ENCODE data around the gene NLRP12. TPM values are rescaled to one million over a fixed set of nuclear protein-coding genes. Genes with fewer than 3 reads are reported as not detected.

Gene NLRP12
- polyA plus RNA-seq (2013, experiment 1 of 2) = 0.03 TPM
- polyA plus RNA-seq (2013, experiment 2 of 2) = 0.01 TPM

- no CpG with 5 or more reads among the region's 14 CpGs for WGBS, 2 donors (ENCODE audit: extremely low coverage in 2 of 2, insufficient read length in 2 of 2, insufficient replicate concordance in 1 of 2)
- Histone ChIP-seq H2BK5ac (ENCODE audit: low read length) (no peak within 1 kb of the TSS), H3K23ac (ENCODE audit: low read depth, low read length, poor library complexity) (no peak within 1 kb of the TSS), H3K18ac (ENCODE audit: low read length) (peak within 1 kb of the TSS; percentile 81), H3K4me2 (ENCODE audit: insufficient read depth, low read length, poor library complexity, severe bottlenecking) (no peak within 1 kb of the TSS), H4K91ac (ENCODE audit: low read depth, low read length, poor library complexity) (no peak within 1 kb of the TSS), H3K79me1 (ENCODE audit: low read depth, low read length) (no peaks in the 10 kb centered on the region), H3K4ac (ENCODE audit: low read length) (no peak within 1 kb of the TSS), H3K9me3 (replicated peaks in 1 of 2; ENCODE audit: control insufficient read depth in 2 of 2, insufficient read depth in 1 of 2, low read depth in 1 of 2, low read length in 2 of 2) (no peaks in the 10 kb centered on the region), H2BK120ac (ENCODE audit: low read depth, low read length) (no peak within 1 kb of the TSS), H3K9ac (ENCODE audit: low read depth, low read length, poor library complexity) (no peak within 1 kb of the TSS), H3K14ac (ENCODE audit: low read length) (no peak within 1 kb of the TSS), H2AFZ (ENCODE audit: low read length) (peak within 1 kb of the TSS; percentile 4), H2BK12ac (ENCODE audit: low read length) (peak within 1 kb of the TSS; percentile 75), H3K4me1 (ENCODE audit: control insufficient read depth in 2 of 2, insufficient read depth in 1 of 2, low read depth in 1 of 2, low read length in 2 of 2) (no peaks in the 10 kb centered on the region), H3K27ac (replicated peaks; ENCODE audit: low read length) (no peak within 1 kb of the TSS), H3K36me3 (replicated peaks in 1 of 2; ENCODE audit: control insufficient read depth in 2 of 2, insufficient read depth in 2 of 2, low read length in 2 of 2) (no peaks in the 10 kb centered on the region), H3K27me3 (ENCODE audit: control insufficient read depth in 3 of 3, insufficient read depth in 3 of 3, low read depth in 1 of 3, low read length in 3 of 3) (no peaks in the 10 kb centered on the region), H4K8ac (ENCODE audit: low read depth, low read length) (no peak within 1 kb of the TSS), H2AK5ac (ENCODE audit: low read depth, low read length) (peak within 1 kb of the TSS; percentile 74), H3K4me3 (ENCODE audit: low read length in 2 of 2) (no peak within 1 kb of the TSS), H2BK15ac (ENCODE audit: low read length) (no peak within 1 kb of the TSS)
- DNase-seq (ENCODE audit: low spot score) = no peak
These were observed at the start of gene NLRP12 for GRCh38 chr19:53824134-53824611. NLRP12 (minus strand) TSS chr19:53824314; CDS start chr19:53824174, 140 bp downstream.

DNA sequence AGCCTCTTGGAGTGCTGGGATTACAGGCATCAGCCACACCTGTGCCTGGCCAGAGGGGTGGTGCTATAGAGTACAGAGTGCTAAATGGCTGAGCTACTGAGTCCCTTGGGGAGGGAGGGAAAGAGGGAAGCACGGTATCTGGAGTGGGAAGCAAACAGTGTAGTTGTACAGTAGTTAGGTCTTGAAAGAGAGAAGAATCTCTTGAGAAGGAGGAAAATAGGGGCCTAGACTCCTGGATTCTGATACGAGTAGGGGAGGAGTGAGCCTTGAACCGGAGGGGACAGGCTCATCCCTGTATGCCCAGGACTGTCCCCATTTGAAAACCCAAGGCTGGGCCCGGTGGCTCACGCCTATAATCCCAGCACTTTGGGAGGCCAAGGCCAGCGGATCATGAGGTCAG is 48.6 kb upstream of the NLRP12 start:
- no peak overlapping the region for H2BK5ac ChIP-seq (ENCODE audit: low read length)
- H4K91ac ChIP-seq (ENCODE audit: low read depth, low read length, poor library complexity) = no peak overlapping the region
- H3K4ac ChIP-seq (ENCODE audit: low read length) = no peak overlapping the region
- no peak overlapping the region for H3K9ac ChIP-seq (ENCODE audit: low read depth, low read length, poor library complexity)
- H3K4me1 ChIP-seq (ENCODE audit: control insufficient read depth in 2 of 2, insufficient read depth in 1 of 2, low read depth in 1 of 2, low read length in 2 of 2) = peaks cover 2 to 6% of the 10 kb centered on the region in 2 donors
- no peak overlapping the region for H3K4me3 ChIP-seq (ENCODE audit: low read length in 2 of 2)
- H2BK120ac ChIP-seq (ENCODE audit: low read depth, low read length) = no peak overlapping the region
- H3K27ac ChIP-seq (replicated peaks; ENCODE audit: low read length) = no peak overlapping the region
- H3K14ac ChIP-seq (ENCODE audit: low read length) = no peak overlapping the region
- H2AK5ac ChIP-seq (ENCODE audit: low read depth, low read length) = no peak overlapping the region
- no peak overlapping the region for H2BK15ac ChIP-seq (ENCODE audit: low read length)
- H3K27me3 ChIP-seq (ENCODE audit: control insufficient read depth in 3 of 3, insufficient read depth in 3 of 3, low read depth in 1 of 3, low read length in 3 of 3) = no peaks in the 10 kb centered on the region
- no peak overlapping the region for H2BK12ac ChIP-seq (ENCODE audit: low read length)
- H2AFZ ChIP-seq (ENCODE audit: low read length) = no peak overlapping the region
- H4K8ac ChIP-seq (ENCODE audit: low read depth, low read length) = no peak overlapping the region
- no peak for DNase-seq (ENCODE audit: low spot score)
- H3K9me3 ChIP-seq (replicated peaks in 1 of 2; ENCODE audit: control insufficient read depth in 2 of 2, insufficient read depth in 1 of 2, low read depth in 1 of 2, low read length in 2 of 2) = no peaks in the 10 kb centered on the region
- peaks cover 13% of the 10 kb centered on the region for H3K79me1 ChIP-seq (ENCODE audit: low read depth, low read length)
- H3K4me2 ChIP-seq (ENCODE audit: insufficient read depth, low read length, poor library complexity, severe bottlenecking) = no peak overlapping the region
- H3K36me3 ChIP-seq (replicated peaks in 1 of 2; ENCODE audit: control insufficient read depth in 2 of 2, insufficient read depth in 2 of 2, low read length in 2 of 2) = peaks cover 24 to 61% of the 10 kb centered on the region in 2 donors
- no peak overlapping the region for H3K18ac ChIP-seq (ENCODE audit: low read length)
- WGBS, 2 donors (ENCODE audit: extremely low coverage in 2 of 2, insufficient read length in 2 of 2, insufficient replicate concordance in 1 of 2) = no CpG with 5 or more reads among the region's 6 CpGs
- H3K23ac ChIP-seq (ENCODE audit: low read depth, low read length, poor library complexity) = no peak overlapping the region

DNA sequence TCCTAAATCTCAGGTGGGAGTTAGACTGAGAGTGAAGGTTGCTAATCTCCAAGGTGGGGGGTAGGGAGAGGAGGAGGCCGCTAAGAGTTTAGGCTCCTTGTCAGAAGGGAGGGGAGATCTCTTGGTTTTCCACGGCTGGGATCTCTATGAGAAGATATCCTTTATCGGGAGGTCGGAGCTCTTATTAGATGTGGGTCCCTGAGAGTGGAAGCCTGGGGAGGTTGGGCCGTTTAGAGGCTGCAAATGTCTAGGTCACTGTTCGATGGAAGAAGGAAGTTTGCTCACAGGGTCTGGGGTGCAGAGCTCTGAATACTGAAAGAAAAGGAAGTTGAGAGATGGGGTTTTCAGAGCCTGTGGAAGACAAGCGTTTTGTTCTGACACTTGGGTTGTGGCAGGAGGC is 47.3 kb upstream of the NLRP12 start:
- Histone ChIP-seq H3K14ac (ENCODE audit: low read length) (no peak overlapping the region), H3K4me2 (ENCODE audit: insufficient read depth, low read length, poor library complexity, severe bottlenecking) (no peak overlapping the region), H2BK5ac (ENCODE audit: low read length) (no peak overlapping the region), H3K27me3 (ENCODE audit: control insufficient read depth in 3 of 3, insufficient read depth in 3 of 3, low read depth in 1 of 3, low read length in 3 of 3) (no peaks in the 10 kb centered on the region), H2BK15ac (ENCODE audit: low read length) (no peak overlapping the region), H3K23ac (ENCODE audit: low read depth, low read length, poor library complexity) (no peak overlapping the region), H3K36me3 (replicated peaks in 1 of 2; ENCODE audit: control insufficient read depth in 2 of 2, insufficient read depth in 2 of 2, low read length in 2 of 2) (peaks cover 24 to 54% of the 10 kb centered on the region in 2 donors), H2AK5ac (ENCODE audit: low read depth, low read length) (no peak overlapping the region), H4K91ac (ENCODE audit: low read depth, low read length, poor library complexity) (no peak overlapping the region), H3K27ac (replicated peaks; ENCODE audit: low read length) (no peak overlapping the region), H3K9me3 (replicated peaks in 1 of 2; ENCODE audit: control insufficient read depth in 2 of 2, insufficient read depth in 1 of 2, low read depth in 1 of 2, low read length in 2 of 2) (no peaks in the 10 kb centered on the region), H3K4me3 (ENCODE audit: low read length in 2 of 2) (no peak overlapping the region), H2BK120ac (ENCODE audit: low read depth, low read length) (no peak overlapping the region), H3K9ac (ENCODE audit: low read depth, low read length, poor library complexity) (no peak overlapping the region), H3K79me1 (ENCODE audit: low read depth, low read length) (peaks cover 13% of the 10 kb centered on the region), H3K4me1 (ENCODE audit: control insufficient read depth in 2 of 2, insufficient read depth in 1 of 2, low read depth in 1 of 2, low read length in 2 of 2) (peaks cover 2 to 9% of the 10 kb centered on the region in 2 donors), H2AFZ (ENCODE audit: low read length) (no peak overlapping the region), H4K8ac (ENCODE audit: low read depth, low read length) (no peak overlapping the region), H2BK12ac (ENCODE audit: low read length) (no peak overlapping the region), H3K18ac (ENCODE audit: low read length) (no peak overlapping the region), H3K4ac (ENCODE audit: low read length) (no peak overlapping the region)
- WGBS, 2 donors (ENCODE audit: extremely low coverage in 2 of 2, insufficient read length in 2 of 2, insufficient replicate concordance in 1 of 2) = no CpG with 5 or more reads among the region's 7 CpGs
- DNase-seq (ENCODE audit: low spot score) = no peak

DNA sequence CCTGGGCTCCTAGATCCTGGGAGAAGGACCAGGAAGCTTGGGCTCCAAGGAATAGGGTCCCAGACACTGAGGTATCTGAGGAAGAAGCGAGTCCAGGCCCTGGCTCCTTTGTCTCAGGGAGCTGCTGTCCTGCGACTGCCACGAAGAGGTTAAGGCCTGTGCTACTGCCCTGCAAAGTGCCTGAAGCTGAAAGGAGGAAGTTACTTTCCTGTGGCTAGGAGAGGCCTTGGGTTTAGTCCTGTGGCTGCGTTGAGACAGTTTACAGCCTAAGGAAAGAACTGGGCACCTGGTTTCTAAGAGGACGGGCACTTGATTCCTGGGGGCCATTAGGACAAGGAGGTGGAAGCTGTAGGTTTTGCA is 46.4 kb upstream of the NLRP12 start:
- H3K4ac ChIP-seq (ENCODE audit: low read length) = no peak overlapping the region
- no peak overlapping the region for H2BK15ac ChIP-seq (ENCODE audit: low read length)
- H3K4me3 ChIP-seq (ENCODE audit: low read length in 2 of 2) = peak overlapping the region; percentile 26 to 55
- no peaks in the 10 kb centered on the region for H3K9me3 ChIP-seq (replicated peaks in 1 of 2; ENCODE audit: control insufficient read depth in 2 of 2, insufficient read depth in 1 of 2, low read depth in 1 of 2, low read length in 2 of 2)
- no peak overlapping the region for H2BK5ac ChIP-seq (ENCODE audit: low read length)
- no peak overlapping the region for H3K14ac ChIP-seq (ENCODE audit: low read length)
- H2AFZ ChIP-seq (ENCODE audit: low read length) = no peak overlapping the region
- H2AK5ac ChIP-seq (ENCODE audit: low read depth, low read length) = no peak overlapping the region
- H3K23ac ChIP-seq (ENCODE audit: low read depth, low read length, poor library complexity) = no peak overlapping the region
- no peak overlapping the region for H3K9ac ChIP-seq (ENCODE audit: low read depth, low read length, poor library complexity)
- H3K36me3 ChIP-seq (replicated peaks in 1 of 2; ENCODE audit: control insufficient read depth in 2 of 2, insufficient read depth in 2 of 2, low read length in 2 of 2) = peaks cover 20 to 48% of the 10 kb centered on the region in 2 donors
- H3K27ac ChIP-seq (replicated peaks; ENCODE audit: low read length) = peak overlapping the region; percentile 61
- H3K79me1 ChIP-seq (ENCODE audit: low read depth, low read length) = peaks cover 13% of the 10 kb centered on the region
- H2BK120ac ChIP-seq (ENCODE audit: low read depth, low read length) = no peak overlapping the region
- H4K91ac ChIP-seq (ENCODE audit: low read depth, low read length, poor library complexity) = no peak overlapping the region
- H2BK12ac ChIP-seq (ENCODE audit: low read length) = no peak overlapping the region
- H3K27me3 ChIP-seq (ENCODE audit: control insufficient read depth in 3 of 3, insufficient read depth in 3 of 3, low read depth in 1 of 3, low read length in 3 of 3) = no peaks in the 10 kb centered on the region
- peaks cover 6 to 13% of the 10 kb centered on the region in 2 donors for H3K4me1 ChIP-seq (ENCODE audit: control insufficient read depth in 2 of 2, insufficient read depth in 1 of 2, low read depth in 1 of 2, low read length in 2 of 2)
- WGBS, 2 donors (ENCODE audit: extremely low coverage in 2 of 2, insufficient read length in 2 of 2, insufficient replicate concordance in 1 of 2) = no CpG with 5 or more reads among the region's 5 CpGs
- H3K18ac ChIP-seq (ENCODE audit: low read length) = peak overlapping the region; percentile 6
- no peak for DNase-seq (ENCODE audit: low spot score)
- H4K8ac ChIP-seq (ENCODE audit: low read depth, low read length) = no peak overlapping the region
- H3K4me2 ChIP-seq (ENCODE audit: insufficient read depth, low read length, poor library complexity, severe bottlenecking) = peak overlapping the region; percentile 34

Measured in neuronal stem cell (in vitro differentiated cells).